Rectal smooth muscle tissue (tissue), 1 donor: ENCODE results near the gene NDUFA8.

Source experiments
- H3K27ac ChIP-seq: one replicate; pipeline ENCODE4 v1.7.0; 2013; ENCODE audit warnings: low read depth, low read length, inconsistent platforms
- H3K27me3 ChIP-seq: one replicate; pipeline ENCODE4 v1.7.0; 2013; ENCODE audit warnings: low read length; ENCODE audit not compliant: control insufficient read depth, insufficient read depth
- H3K36me3 ChIP-seq: one replicate; pipeline ENCODE4 v1.7.0; 2013; ENCODE audit warnings: low read length; ENCODE audit not compliant: control insufficient read depth, insufficient read depth
- H3K4me1 ChIP-seq: one replicate; pipeline ENCODE4 v1.7.0; 2013; ENCODE audit warnings: low read length; ENCODE audit not compliant: control insufficient read depth, insufficient read depth
- H3K4me3 ChIP-seq: one replicate; pipeline ENCODE4 v1.7.0; 2013; ENCODE audit warnings: low read length
- H3K9ac ChIP-seq: one replicate; pipeline ENCODE4 v1.7.0; 2013; ENCODE audit warnings: low read length

The NDUFA8 gene

DNA sequence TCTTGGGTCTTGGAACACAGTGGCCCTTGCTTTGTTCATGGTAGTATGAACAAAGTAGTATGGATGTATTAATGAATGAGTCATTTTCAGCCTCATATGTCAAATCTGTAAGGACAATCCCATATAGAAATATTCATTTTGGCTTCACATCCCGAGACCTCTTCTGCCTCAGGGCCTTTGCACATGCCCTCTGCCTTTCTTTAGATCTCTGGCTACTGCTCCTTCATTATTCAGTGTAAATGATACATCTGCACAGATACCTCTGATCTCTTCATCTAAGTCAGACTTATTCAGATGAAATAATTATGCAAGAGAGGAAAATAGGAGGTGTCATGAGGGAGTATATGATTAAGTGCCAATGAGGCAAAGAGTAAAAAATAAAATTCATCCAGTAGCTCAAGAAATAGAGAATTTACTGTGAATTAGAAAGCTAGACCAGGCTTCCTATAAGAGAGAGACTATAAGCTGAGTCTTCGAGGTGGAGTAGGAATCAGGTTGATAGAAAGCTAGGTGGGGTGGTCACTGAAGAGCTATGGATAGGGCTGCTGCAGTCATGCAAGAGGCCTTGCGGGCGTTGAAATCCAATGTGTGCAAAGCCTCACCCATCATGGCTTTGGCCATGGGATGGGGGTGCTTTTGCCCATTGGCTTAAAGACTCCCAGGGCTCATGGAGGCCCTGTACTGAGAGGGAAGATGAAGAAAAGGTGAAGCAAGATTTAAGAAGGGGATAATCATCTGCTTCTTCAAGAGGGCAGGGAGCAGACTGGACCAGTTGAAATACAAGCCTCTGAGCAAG lies 62.8 kb downstream of the NDUFA8 start:
- peaks cover 1% of the 10 kb centered on the region for H3K4me1 ChIP-seq
- H3K36me3 ChIP-seq: no peaks in the 10 kb centered on the region
- H3K27ac ChIP-seq: no peak overlapping the region

GRCh38 chr9:122095010-122095767 lies 64.4 kb downstream of the NDUFA8 start:
- no peak overlapping the region for H3K27ac ChIP-seq

More for the DNA sequence above, 62.8 kb downstream of the NDUFA8 start:
- Histone ChIP-seq H3K4me3 (no peak overlapping the region), H3K9ac (no peak overlapping the region), H3K27me3 (no peaks in the 10 kb centered on the region)

More at GRCh38 chr9:122095010-122095767, 64.4 kb downstream of the NDUFA8 start:
- Histone ChIP-seq H3K4me1 (peaks cover 15% of the 10 kb centered on the region), H3K36me3 (no peaks in the 10 kb centered on the region), H3K27me3 (no peaks in the 10 kb centered on the region), H3K4me3 (no peak overlapping the region), H3K9ac (no peak overlapping the region)
